Parathyroid adenoma (tissue), 2 donors: ENCODE measurements around the gene CNR1.

Source experiments
- H2AFZ ChIP-seq: fragments of 300-600 bp; sonication (generic); one replicate; pipeline ENCODE4 v1.7.0; 2017; ENCODE audit warnings: antibody characterized with exemption, mild to moderate bottlenecking
- H3K27ac ChIP-seq: fragments of 300-600 bp; sonication (generic); one replicate; pipeline ENCODE4 v1.7.0; 2017
- H3K27me3 ChIP-seq: fragments of 300-600 bp; sonication (generic); one replicate; pipeline ENCODE4 v1.7.0; 2017; ENCODE audit warnings: low read length; ENCODE audit not compliant: control insufficient read depth, insufficient read depth
- H3K36me3 ChIP-seq: fragments of 300-600 bp; sonication (generic); one replicate; pipeline ENCODE4 v1.7.0; 2017; ENCODE audit warnings: low read length; ENCODE audit not compliant: control insufficient read depth, insufficient read depth
- H3K4me1 ChIP-seq: fragments of 300-600 bp; sonication (generic); one replicate; pipeline ENCODE4 v1.7.0; 2017; ENCODE audit warnings: control low read depth
- H3K4me2 ChIP-seq: fragments of 300-600 bp; sonication (generic); one replicate; pipeline ENCODE4 v1.7.0; 2017; ENCODE audit warnings: low read length
- H3K4me3 ChIP-seq: fragments of 300-600 bp; sonication (generic); one replicate; pipeline ENCODE4 v1.7.0; 2017; ENCODE audit warnings: low read depth, low read length
- H3K79me2 ChIP-seq: fragments of 300-600 bp; sonication (generic); one replicate; pipeline ENCODE4 v1.7.0; 2017; ENCODE audit warnings: control low read depth
- H3K9ac ChIP-seq: fragments of 300-600 bp; sonication (generic); one replicate; pipeline ENCODE4 v1.7.0; 2017; ENCODE audit warnings: mild to moderate bottlenecking
- H3K9me3 ChIP-seq: fragments of 300-600 bp; sonication (generic); one replicate; pipeline ENCODE4 v1.7.0; 2017; ENCODE audit warnings: low read length; ENCODE audit not compliant: control insufficient read depth
- CTCF ChIP-seq: fragments of 300-600 bp; sonication (generic); IDR thresholded peaks from one replicate; pipeline ENCODE4 v1.7.0; 2017; ENCODE audit warnings: antibody characterized with exemption, mild to moderate bottlenecking
- donor health status: primary hyperparathyroidism.

CNR1 gene

GRCh38 chr6:88141561-88142296, 24.4 kb downstream of the CNR1 start:
- Histone ChIP-seq H3K36me3 (no peaks in the 10 kb centered on the region), H3K4me1 (no peaks in the 10 kb centered on the region), H3K9me3 (no peaks in the 10 kb centered on the region), H3K79me2 (no peaks in the 10 kb centered on the region), H2AFZ (no peak overlapping the region), H3K27me3 (no peaks in the 10 kb centered on the region), H3K4me3 (no peak overlapping the region), H3K4me2 (no peak overlapping the region), H3K27ac (no peak overlapping the region), H3K9ac (no peak overlapping the region)
- no peak for TF ChIP-seq CTCF

GRCh38 chr6:88137915-88138314, 28.2 kb downstream of the CNR1 start:
- TF ChIP-seq CTCF: no peak
- no peaks in the 10 kb centered on the region for H3K79me2 ChIP-seq

GRCh38 chr6:88135578-88136114, 30.5 kb downstream of the CNR1 start:
- Histone ChIP-seq H2AFZ (no peak overlapping the region), H3K9me3 (no peaks in the 10 kb centered on the region), H3K36me3 (no peaks in the 10 kb centered on the region), H3K4me1 (no peaks in the 10 kb centered on the region), H3K79me2 (no peaks in the 10 kb centered on the region), H3K9ac (no peak overlapping the region), H3K27me3 (no peaks in the 10 kb centered on the region), H3K4me3 (no peak overlapping the region), H3K4me2 (no peak overlapping the region), H3K27ac (no peak overlapping the region)
- TF ChIP-seq CTCF: no peak

More at GRCh38 chr6:88137915-88138314, 28.2 kb downstream of the CNR1 start:
- Histone ChIP-seq H3K27ac (no peak overlapping the region), H3K9ac (no peak overlapping the region), H3K4me2 (no peak overlapping the region), H3K36me3 (no peaks in the 10 kb centered on the region), H3K4me1 (no peaks in the 10 kb centered on the region), H3K27me3 (no peaks in the 10 kb centered on the region), H2AFZ (no peak overlapping the region), H3K9me3 (no peaks in the 10 kb centered on the region), H3K4me3 (no peak overlapping the region)

- Histone ChIP-seq H3K36me3 (no peaks in the 10 kb centered on the region), H3K4me2 (no peak overlapping the region), H2AFZ (no peak overlapping the region), H3K79me2 (no peaks in the 10 kb centered on the region), H3K9me3 (no peaks in the 10 kb centered on the region), H3K27ac (no peak overlapping the region), H3K4me1 (no peaks in the 10 kb centered on the region), H3K4me3 (no peak overlapping the region), H3K27me3 (no peaks in the 10 kb centered on the region), H3K9ac (no peak overlapping the region)
- TF ChIP-seq CTCF: no peak
Observed at GRCh38 chr6:88134575-88134974, 31.6 kb downstream of the CNR1 start.

GRCh38 chr6:88133718-88134117, 32.4 kb downstream of the CNR1 start:
- Histone ChIP-seq H3K79me2 (no peaks in the 10 kb centered on the region), H3K27me3 (no peaks in the 10 kb centered on the region), H3K4me1 (no peaks in the 10 kb centered on the region), H3K36me3 (no peaks in the 10 kb centered on the region), H3K4me2 (no peak overlapping the region), H3K9me3 (no peaks in the 10 kb centered on the region), H3K27ac (no peak overlapping the region), H3K4me3 (no peak overlapping the region), H3K9ac (no peak overlapping the region), H2AFZ (no peak overlapping the region)
- no peak for TF ChIP-seq CTCF
